HG03135 (cell line): ENCODE data around the gene POLD1.

Experiments used
- ATAC-seq: cut with Tn5 transposase; IDR thresholded peaks from one replicate; pipeline ENCODE4 v1.9.1; 2021; ENCODE audit warnings: mild to moderate bottlenecking, moderate library complexity; ENCODE audit not compliant: unreplicated experiment

Gene POLD1

GRCh38 chr19:50461066-50461875, 77.1 kb downstream of the POLD1 start:
- ATAC-seq = peak; percentile 52

DNA sequence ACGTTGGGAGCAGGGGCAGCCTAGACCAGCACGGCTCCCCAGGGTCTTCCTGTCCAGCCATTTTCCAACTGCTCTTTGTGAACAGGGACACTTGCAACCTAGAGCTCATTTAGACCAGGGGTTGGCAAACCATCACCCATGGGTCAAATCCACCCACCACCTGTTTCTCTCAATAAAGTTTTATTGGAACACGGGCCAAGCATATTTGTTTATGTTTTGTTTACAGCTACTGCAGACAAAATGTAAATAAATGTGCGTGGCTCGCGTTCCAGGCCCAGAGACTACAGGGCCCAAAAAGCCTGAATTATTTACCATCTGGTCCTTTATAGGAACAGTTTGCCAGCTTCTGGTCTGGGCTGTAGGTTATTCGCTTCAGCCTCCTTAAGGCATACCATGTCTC, 78.8 kb downstream of the POLD1 start:
- no peak for ATAC-seq

- ATAC-seq = no peak
Measured at GRCh38 chr19:50464348-50464747, 80.2 kb downstream of the POLD1 start.

DNA sequence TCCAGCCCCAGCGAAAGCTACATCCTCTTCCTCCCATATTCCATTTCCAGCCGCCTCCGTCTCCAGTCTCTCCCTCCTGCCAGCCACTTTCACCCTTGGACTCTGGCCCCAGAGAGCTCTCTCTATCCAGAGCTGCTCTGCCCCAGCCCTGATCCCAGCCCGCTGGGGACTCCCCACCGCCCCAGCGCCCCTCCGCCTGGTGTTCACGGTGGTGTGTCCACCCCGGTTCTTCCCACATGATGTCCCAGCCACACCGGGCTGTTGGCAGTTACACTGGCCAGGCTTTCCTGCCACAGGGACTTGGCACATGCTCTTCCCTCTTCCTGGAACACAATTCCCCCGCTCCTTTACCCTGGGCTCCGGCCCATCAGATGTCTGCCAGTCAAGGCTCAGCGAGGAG, 80.9 kb downstream of the POLD1 start:
- ATAC-seq = no peak

DNA sequence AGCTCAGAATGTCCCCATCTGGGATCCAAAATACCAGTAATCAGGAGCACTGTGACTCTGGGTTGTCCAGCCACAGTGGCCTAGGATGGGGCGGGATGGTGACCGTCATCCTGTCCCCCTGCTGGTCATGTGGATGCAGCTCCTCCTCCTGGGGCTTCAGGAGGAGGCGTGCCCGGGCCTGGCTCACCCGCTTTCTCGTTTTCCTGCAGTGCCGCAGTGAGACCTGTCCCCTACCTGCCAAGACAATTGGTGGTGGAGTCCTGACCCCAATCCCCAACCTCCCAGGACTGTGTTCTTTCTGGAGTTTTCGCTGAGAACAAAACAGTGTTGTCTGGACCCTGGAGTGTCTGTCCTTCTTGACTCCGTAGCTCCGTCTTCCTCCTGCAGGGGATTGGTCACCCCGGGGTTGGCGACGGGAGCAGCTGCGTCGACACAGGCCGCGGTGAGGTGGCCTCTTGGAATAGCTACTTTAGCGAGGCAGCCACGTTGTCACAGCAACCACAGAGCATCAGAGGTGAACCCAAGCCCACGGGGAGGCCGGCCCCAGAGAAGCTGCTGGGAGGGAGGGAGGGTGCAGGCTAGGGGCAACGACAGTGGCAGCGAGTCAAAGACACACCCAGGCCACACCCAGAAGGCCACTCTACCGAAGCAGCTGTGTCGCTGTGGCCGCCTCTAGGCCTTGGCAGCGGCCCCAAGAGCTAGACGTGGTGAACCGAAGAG, 82.0 kb downstream of the POLD1 start:
- no peak for ATAC-seq

GRCh38 chr19:50466706-50467039, 82.5 kb downstream of the POLD1 start:
- no peak for ATAC-seq

DNA sequence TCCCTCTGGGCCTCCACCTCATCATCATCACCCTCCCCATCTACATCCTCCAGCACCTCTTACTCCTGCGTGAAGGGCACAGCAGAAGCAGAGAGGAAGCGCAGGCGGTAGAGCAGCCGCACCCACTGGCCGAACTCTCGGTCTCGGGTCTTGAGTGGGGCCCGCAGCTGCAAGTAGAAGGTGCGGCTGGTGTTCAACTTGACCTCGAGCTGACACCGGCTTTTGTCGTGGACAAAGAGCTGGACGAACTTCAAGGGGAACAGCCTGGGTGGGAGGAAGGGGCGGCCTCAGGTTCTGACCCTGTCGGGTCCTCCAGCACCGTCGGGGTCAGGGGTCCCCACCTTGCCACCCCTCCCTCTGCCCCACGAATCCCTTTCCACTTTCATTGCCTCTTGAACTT, 83.4 kb downstream of the POLD1 start:
- ATAC-seq = no peak
